GM12892 (cell line): ENCODE measurements around the gene KLRG1.

Source experiments
- DNase-seq: peaks from one replicate; pipeline ENCODE4 v3.0.0; 2011; ENCODE audit not compliant: insufficient read length
- FAIRE-seq: peaks from 2 replicates; lab custom pipeline; 2011; peaks lifted over from hg19 to GRCh38; lab: Jason Lieb, UNC
- POLR2A ChIP-seq: IDR thresholded peaks from 2 replicates; pipeline ENCODE4 v1.6.1; 2011; ENCODE audit warnings: low read depth, low read length, control low read depth
- POLR2AphosphoS5 ChIP-seq: IDR thresholded peaks from 2 replicates; pipeline ENCODE4 v1.6.1; 2011; ENCODE audit warnings: low read depth, low read length, control low read depth
- TAF1 ChIP-seq: IDR thresholded peaks from 2 replicates; pipeline ENCODE4 v1.6.1; 2011; ENCODE audit warnings: low read depth, mild to moderate bottlenecking, control low read depth, low read length, borderline replicate concordance

KLRG1 gene

GRCh38 chr12:9049520-9050133 lies 60.3 kb downstream of the KLRG1 start:
- TF ChIP-seq POLR2A (no peak), POLR2AphosphoS5 (no peak)
- no peak for FAIRE-seq
- no peak for DNase-seq

GRCh38 chr12:9050521-9051157 lies 61.3 kb downstream of the KLRG1 start:
- no peak for FAIRE-seq

GRCh38 chr12:9051158-9051550 lies 61.8 kb downstream of the KLRG1 start:
- DNase-seq: no peak

More at GRCh38 chr12:9050521-9051157, 61.3 kb downstream of the KLRG1 start:
- no peak for TF ChIP-seq POLR2A
- no peak for TF ChIP-seq POLR2AphosphoS5
- TF ChIP-seq TAF1: no peak
- no peak for DNase-seq

GRCh38 chr12:9052610-9053009 lies 63.3 kb downstream of the KLRG1 start:
- TF ChIP-seq POLR2AphosphoS5: no peak
- TF ChIP-seq TAF1: no peak
- no peak for TF ChIP-seq POLR2A
- DNase-seq (no peak), FAIRE-seq (no peak)

More at GRCh38 chr12:9051158-9051550, 61.8 kb downstream of the KLRG1 start:
- no peak for FAIRE-seq
- TF ChIP-seq TAF1 (no peak), POLR2A (no peak), POLR2AphosphoS5 (no peak)
